Measurements from ENCODE around the gene ZNF430. TPM values are rescaled to one million over a fixed set of nuclear protein-coding genes. Genes with fewer than 3 reads are reported as not detected.

Gene ZNF430
- total and polyA plus RNA-seq, 2 of the 8 experiments (the other 6 are each of a cell fraction or from before 2014, with no cell fraction given) = 4.1 to 16.1 TPM

DNA sequence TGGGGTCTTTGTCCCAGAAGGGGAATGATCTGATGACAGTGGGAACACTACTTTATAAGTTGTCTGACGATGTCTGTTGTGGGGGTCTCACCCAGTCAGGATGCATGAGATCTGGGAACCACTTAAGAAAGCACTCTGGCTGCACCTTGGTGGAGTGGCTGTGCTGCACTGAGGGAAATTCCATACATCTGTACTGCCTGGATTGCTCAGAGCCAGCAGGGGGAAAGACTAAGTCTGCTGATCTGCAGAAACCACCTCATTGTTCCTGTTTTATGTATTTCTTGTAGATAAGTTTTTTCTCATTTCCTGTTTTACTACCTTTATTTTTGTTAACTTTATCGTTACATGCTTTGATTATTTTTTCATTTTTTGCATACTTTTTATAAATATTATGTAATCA lies 27.3 kb downstream of the ZNF430 start:
- no peak overlapping the region for H4K8ac ChIP-seq (ENCODE audit: extremely low read depth, insufficient read depth, low read length)
- H2BK15ac ChIP-seq (ENCODE audit: low read length) = no peak overlapping the region
- no peaks in the 10 kb centered on the region for H3K27me3 ChIP-seq (replicated peaks in 1 of 4; ENCODE audit: control insufficient read depth in 3 of 4, extremely low read depth in 1 of 4, insufficient read depth in 3 of 4, low read length in 3 of 4)
- DNase-seq (ENCODE audit: low read depth in 1 of 2, low spot score in 2 of 2) (no peak), FAIRE-seq (no peak)
- H3K4me2 ChIP-seq (ENCODE audit: insufficient read depth in 1 of 2, low read depth in 2 of 2, low read length in 2 of 2) = no peak overlapping the region
- H2BK120ac ChIP-seq (replicated peaks; ENCODE audit: low read depth, low read length) = no peak overlapping the region
- H3K27ac ChIP-seq (ENCODE audit: low read depth, low read length) = no peak overlapping the region
- no peak overlapping the region for H4K5ac ChIP-seq (ENCODE audit: insufficient read length, low read depth, low read length)
- no peak overlapping the region for H3K4me3 ChIP-seq (ENCODE audit: extremely low read depth in 1 of 4, insufficient read depth in 2 of 4, low read depth in 3 of 4, low read length in 4 of 4)
- no peak overlapping the region for H2AFZ ChIP-seq (ENCODE audit: low read length)
- 83% methylated on average over 2 of the region's 2 CpGs; no CpG with 5 or more reads in 1 of the 2 experiments for WGBS, 2 experiments (ENCODE audit: extremely low coverage in 1 of 2, insufficient coverage in 1 of 2, insufficient read length in 1 of 2, insufficient replicate concordance in 2 of 2, low coverage in 1 of 2, low lambda C conversion rate in 2 of 2, missing lambda C conversion rate in 1 of 2)
- no peak overlapping the region for H4K91ac ChIP-seq (replicated peaks; ENCODE audit: insufficient read length, low read length)
- no peak overlapping the region for H3K14ac ChIP-seq (ENCODE audit: insufficient read length)
- H3K4ac ChIP-seq (replicated peaks; ENCODE audit: insufficient read length, low read depth, low read length) = no peak overlapping the region
- no peak overlapping the region for H3K56ac ChIP-seq (replicated peaks; ENCODE audit: insufficient read length, low read depth, low read length)
- no peak overlapping the region for H3K23ac ChIP-seq (ENCODE audit: insufficient read length)
- peaks cover 0 to 13% of the 10 kb centered on the region in 2 experiments; a peak in 2 of 4 replicates for H3K79me2 ChIP-seq (ENCODE audit: control insufficient read depth in 1 of 2, insufficient read depth in 2 of 2, low read length in 2 of 2)
- H3K79me1 ChIP-seq (ENCODE audit: low read depth, low read length) = peaks cover 3% of the 10 kb centered on the region; the same call in 1 of the 2 replicates
- POLR2A ChIA-PET (ENCODE audit: partially characterized antibody) = no interaction called here
- H2BK20ac ChIP-seq (ENCODE audit: low read length) = no peak overlapping the region
- no peaks in the 10 kb centered on the region for H3K23me2 ChIP-seq (ENCODE audit: low read depth, low read length)
- H3K9ac ChIP-seq (replicated peaks in 1 of 4; ENCODE audit: extremely low read depth in 1 of 4, low read depth in 3 of 4, low read length in 3 of 4) = no peak overlapping the region
- no peak overlapping the region for H2BK5ac ChIP-seq (ENCODE audit: low read depth, low read length)
- H3K4me1 ChIP-seq (replicated peaks in 1 of 4; ENCODE audit: control insufficient read depth in 3 of 4, insufficient read depth in 4 of 4, low read length in 3 of 4) = no peaks in the 10 kb centered on the region
- no peak overlapping the region for H2AK5ac ChIP-seq (ENCODE audit: low read depth, low read length)
- no peak overlapping the region for H2BK12ac ChIP-seq (ENCODE audit: low read depth, low read length)
- no peaks in the 10 kb centered on the region for H4K20me1 ChIP-seq (replicated peaks in 1 of 2; ENCODE audit: control insufficient read depth in 1 of 2, insufficient read depth in 2 of 2, low read length in 2 of 2)
- H3K18ac ChIP-seq (ENCODE audit: extremely low read depth, low read length) = no peak overlapping the region
- CTCF ChIA-PET (ENCODE audit: partially characterized antibody) = interaction anchor here (0.8 kb wide), 1 partner anchor 8 kb away, joined by 3 read pairs; no protein-coding TSS in a partner anchor
- TF ChIP-seq RXRA (IDR thresholded peaks at IDR 0.05; ENCODE audit: insufficient read depth, low read depth, low read length) (no peak), MAFK (IDR thresholded peaks at IDR 0.05; ENCODE audit: low read depth, low read length) (no peak), KDM4A (IDR thresholded peaks at IDR 0.05; ENCODE audit: low read depth, low read length, severe bottlenecking) (no peak), GABPA (IDR thresholded peaks at IDR 0.05; ENCODE audit: borderline replicate concordance, insufficient read depth, low read length) (no peak), SIN3A (conservative IDR thresholded peaks at IDR 0.05 in 1 of 2, IDR thresholded peaks at IDR 0.05 in 1 of 2; ENCODE audit: low read depth in 1 of 2, low read length in 2 of 2) (no peak), TAF7 (optimal IDR thresholded peaks at IDR 0.05; ENCODE audit: borderline replicate concordance, low read depth, low read length) (no peak), PHF8 (conservative IDR thresholded peaks at IDR 0.05; ENCODE audit: low read depth, low read length) (no peak)
- H3K9me3 ChIP-seq (ENCODE audit: insufficient read depth in 2 of 2, low read depth in 1 of 2, low read length in 1 of 2) = peaks cover 0 to 4% of the 10 kb centered on the region in 2 experiments; a peak in 2 of 4 replicates
- peaks cover 0 to 18% (median 2%) of the 10 kb centered on the region in 4 experiments; a peak in 4 of 8 replicates for H3K36me3 ChIP-seq (ENCODE audit: control insufficient read depth in 2 of 4, insufficient read depth in 4 of 4, low read length in 3 of 4)
